ENCODE results near the gene NRDC.
"Not testable (repeated sequence)": the region's sequence is repeated elsewhere in the genome, so short reads cannot be mapped to it uniquely, and the experiment has no call there.

The NRDC gene

DNA sequence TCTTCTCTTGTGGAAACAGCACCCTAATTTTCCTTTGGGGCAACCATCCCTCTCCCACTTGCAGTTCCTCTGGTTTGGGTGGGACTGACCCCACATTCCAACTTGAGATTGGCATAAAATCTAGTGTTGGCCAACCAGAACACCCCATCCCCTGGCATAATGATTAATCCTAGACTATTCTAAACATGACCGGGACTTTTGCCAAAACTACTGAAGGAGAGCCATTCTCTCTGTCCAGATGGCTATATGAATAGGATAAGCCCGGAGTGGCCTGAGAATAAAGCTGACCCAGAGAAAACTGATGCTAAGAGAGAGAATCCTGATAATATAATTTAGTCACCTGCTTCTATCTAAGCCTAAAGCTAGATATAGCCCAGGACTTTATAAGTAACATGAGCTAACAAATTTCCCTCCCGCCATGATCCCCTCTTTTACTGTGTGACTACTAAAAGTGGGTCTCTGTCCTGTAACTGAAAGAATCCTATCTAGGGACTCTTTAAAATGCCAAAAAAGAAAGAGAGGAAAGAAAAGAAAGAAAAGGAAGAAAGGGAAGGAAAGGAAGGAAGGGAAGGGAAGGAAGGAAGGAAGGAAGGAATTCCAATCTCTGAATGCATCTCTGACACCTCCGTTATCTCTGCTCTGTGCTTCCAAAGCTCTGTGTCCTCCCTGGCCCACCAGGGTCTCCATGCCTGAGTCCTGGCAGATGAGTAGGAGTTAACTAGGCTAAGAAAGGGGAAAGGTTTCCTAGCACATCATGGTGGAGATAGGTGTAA lies 28.0 kb upstream of the NRDC start:
- no peak for TF ChIP-seq ZFX (IDR thresholded peaks at IDR 0.05)
- TF ChIP-seq, protein P1, sequence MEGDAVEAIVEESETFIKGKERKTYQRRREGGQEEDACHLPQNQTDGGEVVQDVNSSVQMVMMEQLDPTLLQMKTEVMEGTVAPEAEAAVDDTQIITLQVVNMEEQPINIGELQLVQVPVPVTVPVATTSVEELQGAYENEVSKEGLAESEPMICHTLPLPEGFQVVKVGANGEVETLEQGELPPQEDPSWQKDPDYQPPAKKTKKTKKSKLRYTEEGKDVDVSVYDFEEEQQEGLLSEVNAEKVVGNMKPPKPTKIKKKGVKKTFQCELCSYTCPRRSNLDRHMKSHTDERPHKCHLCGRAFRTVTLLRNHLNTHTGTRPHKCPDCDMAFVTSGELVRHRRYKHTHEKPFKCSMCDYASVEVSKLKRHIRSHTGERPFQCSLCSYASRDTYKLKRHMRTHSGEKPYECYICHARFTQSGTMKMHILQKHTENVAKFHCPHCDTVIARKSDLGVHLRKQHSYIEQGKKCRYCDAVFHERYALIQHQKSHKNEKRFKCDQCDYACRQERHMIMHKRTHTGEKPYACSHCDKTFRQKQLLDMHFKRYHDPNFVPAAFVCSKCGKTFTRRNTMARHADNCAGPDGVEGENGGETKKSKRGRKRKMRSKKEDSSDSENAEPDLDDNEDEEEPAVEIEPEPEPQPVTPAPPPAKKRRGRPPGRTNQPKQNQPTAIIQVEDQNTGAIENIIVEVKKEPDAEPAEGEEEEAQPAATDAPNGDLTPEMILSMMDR (conservative IDR thresholded peaks at IDR 0.05), result no peak
- no peak overlapping the region for H3K27ac ChIP-seq

DNA sequence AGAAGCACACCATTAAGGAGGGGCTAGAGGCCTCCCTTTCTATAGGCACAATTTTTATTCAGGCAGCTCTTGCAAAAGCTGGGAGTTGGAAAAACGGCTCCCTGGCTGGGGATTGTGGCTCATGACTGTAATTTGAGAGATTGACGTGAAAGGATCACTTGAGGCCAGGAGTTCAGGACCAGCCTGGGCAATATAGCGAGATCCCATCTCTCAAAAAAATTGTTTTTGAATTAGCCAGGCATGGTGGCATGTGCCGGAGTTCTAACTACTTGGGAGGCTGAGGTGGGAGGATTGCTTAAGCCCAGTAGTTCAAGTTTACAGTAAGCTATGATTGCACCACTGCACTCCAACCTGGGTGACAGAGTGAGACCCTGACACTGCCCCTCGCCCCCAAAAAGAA lies 23.9 kb upstream of the NRDC start:
- no peak for TF ChIP-seq ZFX (IDR thresholded peaks at IDR 0.05)
- TF ChIP-seq, protein P1 (conservative IDR thresholded peaks at IDR 0.05), result no peak
- H3K27ac ChIP-seq, result no peak overlapping the region

DNA sequence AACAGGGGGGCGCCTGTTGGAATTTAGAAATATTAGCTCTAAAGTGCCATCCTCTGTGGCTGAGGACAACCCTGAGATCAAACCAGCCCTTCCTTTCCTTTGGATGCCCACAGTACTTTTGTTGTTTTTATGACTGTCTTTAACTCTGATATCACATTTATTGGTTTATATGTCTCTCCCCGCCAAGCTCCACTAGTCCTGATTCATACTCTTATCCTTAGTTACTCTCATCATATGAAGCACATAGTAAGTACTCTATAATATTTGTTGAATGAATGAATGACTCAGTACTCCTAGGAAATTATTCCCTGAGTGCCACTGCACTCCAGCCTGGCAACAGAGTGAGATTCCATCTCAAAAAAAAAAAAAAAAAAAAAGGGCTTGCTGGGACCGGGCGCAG lies 22.6 kb upstream of the NRDC start:
- no peak overlapping the region for H3K27ac ChIP-seq
- TF ChIP-seq ZFX (IDR thresholded peaks at IDR 0.05), result no peak
- TF ChIP-seq, protein P1 (conservative IDR thresholded peaks at IDR 0.05), result no peak

DNA sequence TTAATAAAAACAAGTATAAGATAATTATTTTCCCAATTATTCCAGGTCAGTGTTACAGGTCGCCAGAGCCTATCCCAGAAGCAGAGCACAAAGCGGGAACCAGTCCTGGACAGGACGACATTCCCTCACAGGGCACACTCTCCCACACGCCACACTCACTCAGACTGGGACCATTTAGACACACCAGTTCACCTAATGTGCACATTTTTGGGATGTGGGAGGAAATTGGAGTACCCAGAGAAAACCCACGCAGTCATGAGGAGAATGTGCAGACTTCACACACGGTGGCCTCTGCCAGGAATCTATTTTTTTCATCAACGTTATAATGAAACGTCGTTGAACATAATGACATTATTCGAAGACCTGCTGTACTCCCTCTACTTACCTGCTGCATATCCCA lies 20.5 kb upstream of the NRDC start:
- H3K27ac ChIP-seq, result no peak overlapping the region
- TF ChIP-seq, protein P1 (conservative IDR thresholded peaks at IDR 0.05), result no peak
- TF ChIP-seq ZFX (IDR thresholded peaks at IDR 0.05), result no peak

DNA sequence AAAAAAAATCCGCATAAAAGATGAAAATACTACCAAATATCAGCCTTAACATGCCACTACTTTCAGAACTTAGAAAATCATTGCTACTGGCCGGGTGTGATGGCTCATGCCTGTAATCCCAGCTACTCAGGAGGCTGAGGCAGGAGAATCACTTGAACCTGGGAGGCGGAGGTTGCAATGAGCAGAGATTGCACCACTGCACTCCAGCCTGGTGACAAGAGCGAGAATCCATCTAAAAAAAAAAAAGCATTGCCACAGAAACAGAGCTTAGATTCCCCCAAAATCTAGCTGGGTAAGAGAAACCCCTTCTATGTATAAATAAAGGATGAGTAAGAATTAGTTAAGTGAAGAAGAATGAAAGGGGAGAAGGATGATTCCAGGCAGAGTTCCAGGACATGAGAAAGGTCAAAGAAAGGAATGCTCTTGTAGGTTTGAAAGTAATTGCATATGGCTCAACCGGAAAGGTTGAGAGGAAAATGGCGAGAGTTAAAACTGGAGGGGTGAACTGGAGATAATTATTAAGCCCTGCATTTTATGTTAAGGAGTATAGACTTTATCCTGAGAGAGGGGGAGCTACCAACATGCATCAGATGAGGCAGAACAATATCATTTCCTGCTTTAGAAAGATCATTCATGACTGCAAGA lies 19.7 kb upstream of the NRDC start:
- no peak overlapping the region for H3K27ac ChIP-seq
- no peak for TF ChIP-seq ZFX (IDR thresholded peaks at IDR 0.05)
- TF ChIP-seq, protein P1 (conservative IDR thresholded peaks at IDR 0.05), result no peak

DNA sequence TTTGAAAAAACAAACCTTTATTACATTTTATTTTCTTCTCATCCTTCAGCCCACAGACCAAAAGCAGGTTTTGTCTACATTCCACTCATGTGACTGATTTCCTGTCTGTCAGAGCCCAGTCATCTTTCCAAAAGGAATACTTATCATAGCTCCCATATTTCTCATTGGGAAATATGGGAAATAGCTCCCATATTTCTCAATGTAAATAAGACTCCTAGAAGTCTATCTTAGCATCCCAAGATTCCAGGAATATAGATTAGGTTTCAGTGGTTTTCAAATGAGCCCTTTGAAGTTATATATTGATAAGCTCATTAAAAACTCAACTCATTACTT lies 19.1 kb upstream of the NRDC start:
- TF ChIP-seq, protein P1 (conservative IDR thresholded peaks at IDR 0.05), result no peak
- TF ChIP-seq ZFX (IDR thresholded peaks at IDR 0.05), result no peak
- no peak overlapping the region for H3K27ac ChIP-seq

DNA sequence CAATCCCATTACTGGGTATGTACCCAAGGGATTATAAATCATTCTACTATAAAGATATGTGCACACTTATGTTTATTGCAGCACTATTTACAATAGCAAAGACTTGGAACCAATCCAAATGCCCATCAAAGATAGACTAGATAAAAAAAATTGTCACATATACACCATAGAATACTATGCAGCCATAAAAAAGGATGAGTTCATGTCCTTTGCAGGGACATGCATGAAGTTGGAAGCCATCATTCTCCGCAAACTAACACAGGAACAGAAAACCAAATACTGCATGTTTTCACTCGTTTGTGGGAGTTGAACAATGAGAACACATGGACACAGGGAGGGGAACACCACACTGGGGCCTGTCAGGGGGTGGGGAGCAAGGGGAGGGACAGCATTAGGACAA lies 16.2 kb upstream of the NRDC start:
- not testable (repeated sequence) for H3K27ac ChIP-seq

DNA sequence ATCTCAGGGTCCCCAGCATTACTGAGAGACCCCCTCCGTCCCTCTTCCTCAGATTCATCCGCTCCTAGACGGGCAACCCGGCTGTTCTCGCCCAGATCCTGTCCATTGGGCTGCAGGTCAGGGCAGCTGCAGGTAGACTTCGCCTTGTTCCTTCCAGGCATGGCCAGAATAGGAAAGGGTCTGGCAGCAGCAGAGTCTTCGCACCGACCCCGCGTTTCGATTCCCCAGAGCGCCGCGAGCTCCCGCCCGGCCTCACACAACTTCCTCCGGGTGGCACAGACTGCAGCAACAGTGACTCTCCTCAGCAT lies 265 bp downstream of the NRDC start:
- H3K27ac ChIP-seq, result peak overlapping the region; percentile 93
- TF ChIP-seq, protein P1 (conservative IDR thresholded peaks at IDR 0.05), result no peak
- no peak for TF ChIP-seq ZFX (IDR thresholded peaks at IDR 0.05)
